GM19463 (cell line): ENCODE data around the gene RAB43.

Experiments used
- ATAC-seq: cut with Tn5 transposase; IDR thresholded peaks from one replicate; pipeline ENCODE4 v1.9.1; 2021; ENCODE audit warnings: mild to moderate bottlenecking, moderate library complexity; ENCODE audit not compliant: unreplicated experiment

The RAB43 gene

DNA sequence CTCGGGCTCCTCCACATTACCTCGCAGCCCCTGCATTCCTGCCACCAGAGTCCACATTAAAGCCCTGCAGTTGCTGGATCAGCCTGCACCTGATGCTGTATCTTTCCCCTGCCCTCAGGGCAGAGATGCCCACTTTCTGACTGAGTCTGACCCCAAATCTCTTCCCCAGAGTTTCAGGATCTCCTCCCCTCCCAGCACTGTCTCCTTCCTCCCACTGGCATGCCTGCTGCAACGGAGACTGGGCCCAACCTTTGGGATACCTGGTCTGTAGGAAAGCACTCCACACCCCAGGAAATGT, 81.6 kb downstream of the RAB43 start:
- ATAC-seq: no peak

DNA sequence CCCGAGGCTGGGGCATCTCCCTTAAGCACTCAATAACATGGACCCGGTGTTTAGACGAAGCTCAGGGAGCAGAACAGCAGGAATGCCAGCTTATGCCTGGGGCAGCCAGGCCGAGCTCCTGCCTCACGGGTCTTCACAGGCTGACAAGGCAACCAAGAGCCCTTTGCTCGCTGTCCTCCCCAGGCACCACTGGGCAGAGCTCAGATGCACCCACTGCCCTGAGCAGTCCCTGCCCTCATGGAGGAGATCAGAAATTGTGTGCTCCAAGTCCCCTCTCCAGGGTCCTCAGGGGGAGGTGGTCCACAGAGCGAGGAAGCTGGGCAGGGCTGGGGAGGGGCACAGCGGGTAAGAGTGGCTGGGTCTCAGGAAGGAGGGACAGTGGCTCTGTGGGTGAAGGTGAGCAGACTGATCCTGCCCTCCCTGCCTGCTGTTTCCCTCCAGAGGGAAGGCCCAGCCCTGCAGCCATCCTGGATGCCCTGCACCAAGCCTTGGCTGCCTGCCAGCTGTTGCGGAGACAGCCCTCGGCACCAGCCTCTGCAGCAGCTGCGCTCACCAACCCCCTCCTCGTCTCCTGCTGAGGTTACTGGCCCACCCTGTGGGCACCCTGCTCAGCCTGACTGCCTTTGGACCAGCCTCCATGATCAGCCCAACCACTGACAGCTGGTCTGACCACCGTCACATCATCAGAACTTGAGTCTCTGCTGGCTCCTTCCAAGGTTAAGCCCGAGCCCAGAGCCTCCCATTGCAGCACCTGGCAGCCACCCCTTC, 82.1 kb downstream of the RAB43 start:
- no peak for ATAC-seq

DNA sequence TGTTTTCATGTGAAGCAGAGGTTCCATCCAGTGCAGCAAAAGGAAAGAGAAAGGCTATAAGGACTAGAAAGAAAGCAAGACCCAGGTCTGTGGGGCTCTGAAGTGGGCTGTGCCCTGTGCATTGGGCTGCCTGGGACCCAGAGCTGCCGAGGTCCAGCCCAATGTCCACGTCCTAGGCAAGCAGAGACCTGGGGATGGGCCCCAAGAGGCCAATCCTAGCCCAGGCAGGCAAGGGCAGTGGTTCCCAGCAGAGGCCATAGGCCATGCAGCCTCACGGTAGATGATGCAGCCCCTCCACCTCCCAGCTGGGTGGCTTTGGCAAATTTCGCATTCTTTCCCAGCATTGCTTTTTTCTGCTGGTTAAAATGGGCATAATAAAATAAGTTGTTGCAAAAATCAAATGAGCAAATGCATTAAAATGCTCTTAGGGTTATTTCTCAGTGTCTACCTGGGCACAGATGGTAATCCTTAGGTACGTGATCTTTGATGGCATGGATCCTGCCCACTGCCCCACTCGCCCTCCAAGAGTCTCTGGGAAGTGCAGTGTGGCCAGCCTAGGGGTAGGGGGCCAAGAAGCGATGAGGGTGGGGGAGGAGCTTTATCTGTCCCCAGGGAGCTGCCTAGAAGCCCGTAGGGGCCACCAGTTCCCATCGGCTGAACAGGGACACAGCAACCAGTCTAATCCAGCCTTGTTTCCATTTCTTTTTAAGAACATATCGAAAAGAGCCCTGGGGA, 83.3 kb downstream of the RAB43 start:
- no peak for ATAC-seq
